HL-60 (cell line): Measurements from ENCODE around the gene CHAF1A.

Source experiments
- DNase-seq, 2 experiments: peaks; one replicate each; pipeline ENCODE4 v3.0.0-alpha.2; 2010 to 2020; ENCODE audit warnings: low read depth in 1 of 2, low spot score in 1 of 2
- H3K27ac ChIP-seq: fragments of 250-450 bp; sonication (Bioruptor Pico); replicated peaks from 2 replicates; pipeline ENCODE4 v1.5.1; 2020; ENCODE audit warnings: mild to moderate bottlenecking, moderate library complexity
- H3K27me3 ChIP-seq: fragments of 250-450 bp; sonication (Bioruptor Pico); 2 replicates; pipeline ENCODE4 v1.5.1; 2021; ENCODE audit warnings: mild to moderate bottlenecking, moderate library complexity; ENCODE audit not compliant: insufficient read depth, poor library complexity, severe bottlenecking
- H3K4me3 ChIP-seq: replicated peaks from 2 replicates; pipeline ENCODE4 v1.5.1; 2011; ENCODE audit warnings: mild to moderate bottlenecking, control low read depth, low read length; ENCODE audit not compliant: insufficient read depth
- CTCF ChIP-seq: IDR thresholded peaks from one replicate; pipeline ENCODE4 v1.5.1; 2011; ENCODE audit warnings: low read length, control low read depth, inconsistent platforms; ENCODE audit not compliant: insufficient read depth
- GABPA ChIP-seq: IDR thresholded peaks from 2 replicates; pipeline ENCODE4 v1.6.1; 2012; ENCODE audit warnings: low read depth
- POLR2AphosphoS5 ChIP-seq: IDR thresholded peaks from 2 replicates; pipeline ENCODE4 v1.6.1; 2012; ENCODE audit warnings: low read depth
- REST ChIP-seq: IDR thresholded peaks from 2 replicates; pipeline ENCODE4 v1.6.1; 2012; ENCODE audit warnings: low read depth; ENCODE audit not compliant: insufficient replicate concordance
- SPI1 ChIP-seq: IDR thresholded peaks from 2 replicates; pipeline ENCODE4 v1.6.1; 2012; ENCODE audit warnings: low read depth, mild to moderate bottlenecking, borderline replicate concordance

Gene CHAF1A

GRCh38 chr19:4482721-4483364 lies 80.4 kb downstream of the CHAF1A start:
- Histone ChIP-seq H3K4me3 (no peak overlapping the region), H3K27me3 (no peaks in the 10 kb centered on the region), H3K27ac (no peak overlapping the region)
- no peak for DNase-seq
- TF ChIP-seq SPI1, result no peak
- TF ChIP-seq POLR2AphosphoS5, result no peak
- TF ChIP-seq CTCF, result no peak
- TF ChIP-seq REST, result no peak
- no peak for TF ChIP-seq GABPA

- Histone ChIP-seq H3K27me3 (no peaks in the 10 kb centered on the region), H3K27ac (no peak overlapping the region), H3K4me3 (no peak overlapping the region)
- TF ChIP-seq CTCF (no peak), SPI1 (no peak), REST (no peak), POLR2AphosphoS5 (no peak), GABPA (no peak)
- no peak for DNase-seq
Observed at GRCh38 chr19:4483385-4483784, 80.9 kb downstream of the CHAF1A start.

GRCh38 chr19:4487572-4487971 lies 85.1 kb downstream of the CHAF1A start:
- no peak for DNase-seq
- Histone ChIP-seq H3K27ac (no peak overlapping the region), H3K4me3 (no peak overlapping the region), H3K27me3 (no peaks in the 10 kb centered on the region)
- no peak for TF ChIP-seq REST
- TF ChIP-seq POLR2AphosphoS5, result no peak
- TF ChIP-seq GABPA, result no peak
- no peak for TF ChIP-seq CTCF
- TF ChIP-seq SPI1, result no peak
